Endometrium (tissue), 2 donors: Measurements from ENCODE around the gene PCDHB8.
"Not testable (repeated sequence)": the region's sequence is repeated elsewhere in the genome, so short reads cannot be mapped to it uniquely, and the experiment has no call there.

Experiments
- FAIRE-seq: peaks from 2 replicates; lab custom pipeline; 2012; peaks lifted over from hg19 to GRCh38; lab: Jason Lieb, UNC
- donor health status: control.
- donor health status: control.

PCDHB8 gene

DNA sequence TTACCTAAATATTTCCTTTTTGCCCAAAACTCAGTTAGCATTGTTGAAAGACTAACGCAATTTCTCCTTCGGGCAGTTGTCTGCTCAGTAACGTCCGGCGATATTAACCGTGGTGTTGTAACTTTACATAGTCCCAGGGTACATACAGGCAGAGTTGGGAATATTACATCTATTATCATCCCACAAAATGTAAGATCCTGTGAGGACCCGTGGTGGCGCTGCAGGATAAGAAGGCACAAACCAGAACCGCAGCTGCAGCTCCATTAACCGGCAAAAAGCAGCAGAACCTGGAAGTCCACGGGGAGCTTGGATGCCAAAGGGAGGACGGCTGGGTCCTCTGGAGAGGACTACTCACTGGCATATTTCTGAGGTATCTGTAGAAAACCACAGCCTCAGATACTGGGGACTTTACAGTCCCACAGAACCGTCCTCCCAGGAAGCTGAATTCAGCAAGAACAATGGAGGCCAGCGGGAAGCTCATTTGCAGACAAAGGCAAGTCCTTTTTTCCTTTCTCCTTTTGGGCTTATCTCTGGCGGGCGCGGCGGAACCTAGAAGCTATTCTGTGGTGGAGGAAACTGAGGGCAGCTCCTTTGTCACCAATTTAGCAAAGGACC lies at the start of gene PCDHB8:
Gene PCDHB8, plus strand, starts transcription at position 214 of the 615 bp plus-strand sequence. Its CDS starts 245 bp downstream, at position 459.
- FAIRE-seq, result not testable (repeated sequence)

DNA sequence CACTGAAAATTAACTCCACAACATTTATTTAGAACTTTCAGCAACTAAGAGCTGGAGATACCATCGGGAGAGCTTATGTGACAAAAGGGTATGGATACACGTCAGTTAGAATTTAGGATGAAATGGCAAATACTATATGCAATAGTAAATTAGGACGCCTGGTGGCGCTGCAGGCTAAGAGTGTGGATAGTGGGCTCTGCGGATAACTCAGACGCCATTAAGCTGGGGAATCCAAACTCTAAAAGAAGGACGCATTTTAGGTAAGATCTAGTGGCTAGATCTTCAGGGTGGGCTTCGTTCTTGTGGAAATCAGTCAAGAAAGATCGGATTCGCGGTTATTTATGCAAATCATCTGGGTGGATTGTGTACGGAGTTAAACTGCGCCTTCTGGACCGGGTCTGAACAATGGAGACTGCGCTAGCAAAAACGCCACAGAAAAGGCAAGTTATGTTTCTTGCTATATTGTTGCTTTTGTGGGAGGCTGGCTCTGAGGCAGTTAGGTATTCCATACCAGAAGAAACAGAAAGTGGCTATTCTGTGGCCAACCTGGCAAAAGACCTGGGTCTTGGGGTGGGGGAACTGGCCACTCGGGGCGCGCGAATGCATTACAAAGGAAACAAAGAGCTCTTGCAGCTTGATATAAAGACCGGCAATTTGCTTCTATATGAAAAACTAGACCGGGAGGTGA lies 42.4 kb upstream of the PCDHB8 start, which contains the start of gene PCDHB5:
Gene PCDHB5, plus strand, starts transcription at position 177 of the 688 bp plus-strand sequence. Its CDS starts 229 bp downstream, at position 406.
- FAIRE-seq, result no peak

DNA sequence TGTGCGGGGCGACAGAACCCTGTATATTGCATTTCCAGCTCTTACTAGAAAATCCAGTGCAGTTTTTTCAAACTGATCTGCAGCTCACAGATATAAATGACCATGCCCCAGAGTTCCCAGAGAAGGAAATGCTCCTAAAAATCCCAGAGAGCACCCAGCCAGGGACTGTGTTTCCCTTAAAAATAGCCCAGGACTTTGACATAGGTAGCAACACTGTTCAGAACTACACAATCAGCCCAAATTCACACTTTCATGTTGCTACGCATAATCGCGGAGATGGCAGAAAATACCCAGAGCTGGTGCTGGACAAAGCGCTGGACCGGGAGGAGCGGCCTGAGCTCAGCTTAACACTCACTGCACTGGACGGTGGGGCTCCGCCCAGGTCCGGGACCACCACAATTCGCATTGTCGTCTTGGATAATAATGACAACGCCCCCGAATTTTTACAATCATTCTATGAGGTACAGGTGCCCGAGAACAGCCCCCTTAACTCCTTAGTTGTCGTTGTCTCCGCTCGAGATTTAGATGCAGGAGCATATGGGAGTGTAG lies 41.8 kb upstream of the PCDHB8 start:
- no peak for FAIRE-seq

DNA sequence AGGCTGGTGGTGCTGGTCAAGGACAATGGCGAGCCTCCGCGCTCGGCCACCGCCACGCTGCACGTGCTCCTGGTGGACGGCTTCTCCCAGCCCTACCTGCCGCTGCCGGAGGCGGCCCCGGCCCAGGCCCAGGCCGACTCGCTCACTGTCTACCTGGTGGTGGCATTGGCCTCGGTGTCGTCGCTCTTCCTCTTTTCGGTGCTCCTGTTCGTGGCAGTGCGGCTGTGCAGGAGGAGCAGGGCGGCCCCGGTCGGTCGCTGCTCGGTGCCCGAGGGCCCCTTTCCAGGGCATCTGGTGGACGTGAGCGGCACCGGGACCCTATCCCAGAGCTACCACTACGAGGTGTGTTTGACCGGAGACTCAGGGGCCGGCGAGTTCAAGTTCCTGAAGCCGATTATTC lies 40.2 kb upstream of the PCDHB8 start:
- FAIRE-seq, result not testable (repeated sequence)

DNA sequence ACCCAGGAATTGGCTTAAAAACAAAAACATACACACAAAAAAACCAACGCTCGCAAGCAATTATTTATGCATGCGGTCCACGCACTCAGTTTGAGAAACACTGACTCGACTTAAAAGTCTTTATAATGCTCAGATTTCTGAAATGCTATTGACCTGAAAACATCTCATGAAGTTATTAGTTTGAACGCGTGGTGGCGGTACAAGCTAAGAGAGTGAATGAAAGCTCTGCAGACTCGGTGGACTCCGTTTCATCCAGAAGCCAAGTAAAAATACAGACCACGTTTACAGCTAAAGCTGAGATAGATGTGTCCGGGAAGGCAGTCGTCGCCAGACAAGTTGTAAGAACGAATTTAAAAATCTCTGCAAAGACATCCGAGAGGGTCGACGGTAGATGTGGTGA lies 27.8 kb upstream of the PCDHB8 start, which contains the start of gene PCDHB6:
Gene PCDHB6, plus strand, starts transcription at position 246 of the 400 bp plus-strand sequence. CDS start 201 bp downstream, outside the sequence.
- FAIRE-seq, result no peak

DNA sequence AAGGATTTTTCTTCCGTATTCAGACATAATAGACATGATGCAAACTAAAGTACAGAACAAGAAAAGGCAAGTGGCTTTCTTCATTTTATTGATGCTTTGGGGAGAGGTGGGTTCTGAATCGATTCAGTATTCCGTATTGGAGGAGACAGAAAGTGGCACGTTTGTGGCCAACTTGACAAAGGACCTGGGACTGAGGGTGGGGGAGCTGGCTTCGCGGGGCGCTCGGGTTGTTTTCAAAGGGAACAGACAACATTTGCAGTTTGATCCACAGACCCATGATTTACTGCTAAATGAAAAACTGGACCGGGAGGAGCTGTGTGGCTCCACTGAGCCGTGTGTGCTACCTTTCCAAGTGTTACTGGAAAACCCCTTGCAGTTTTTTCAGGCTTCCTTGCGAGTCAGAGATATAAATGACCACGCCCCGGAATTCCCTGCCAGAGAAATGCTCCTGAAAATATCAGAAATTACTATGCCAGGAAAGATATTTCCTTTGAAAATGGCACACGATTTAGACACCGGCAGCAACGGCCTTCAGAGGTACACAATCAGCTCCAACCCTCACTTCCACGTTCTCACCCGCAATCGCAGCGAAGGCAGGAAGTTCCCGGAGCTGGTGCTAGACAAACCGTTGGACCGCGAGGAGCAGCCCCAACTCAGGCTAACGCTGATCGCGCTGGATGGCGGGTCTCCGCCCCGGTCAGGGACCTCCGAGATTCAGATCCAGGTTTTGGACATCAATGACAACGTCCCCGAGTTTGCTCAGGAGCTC lies 27.2 kb upstream of the PCDHB8 start:
- no peak for FAIRE-seq

DNA sequence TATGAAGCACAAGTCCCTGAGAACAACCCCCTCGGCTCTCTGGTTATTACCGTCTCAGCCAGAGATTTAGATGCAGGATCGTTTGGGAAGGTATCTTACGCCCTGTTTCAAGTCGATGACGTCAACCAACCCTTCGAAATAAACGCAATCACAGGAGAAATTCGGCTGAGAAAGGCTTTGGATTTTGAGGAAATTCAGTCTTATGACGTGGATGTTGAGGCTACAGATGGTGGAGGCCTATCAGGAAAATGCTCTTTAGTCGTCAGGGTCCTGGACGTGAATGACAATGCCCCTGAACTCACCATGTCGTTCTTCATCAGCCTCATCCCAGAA lies 26.6 kb upstream of the PCDHB8 start:
- no peak for FAIRE-seq

DNA sequence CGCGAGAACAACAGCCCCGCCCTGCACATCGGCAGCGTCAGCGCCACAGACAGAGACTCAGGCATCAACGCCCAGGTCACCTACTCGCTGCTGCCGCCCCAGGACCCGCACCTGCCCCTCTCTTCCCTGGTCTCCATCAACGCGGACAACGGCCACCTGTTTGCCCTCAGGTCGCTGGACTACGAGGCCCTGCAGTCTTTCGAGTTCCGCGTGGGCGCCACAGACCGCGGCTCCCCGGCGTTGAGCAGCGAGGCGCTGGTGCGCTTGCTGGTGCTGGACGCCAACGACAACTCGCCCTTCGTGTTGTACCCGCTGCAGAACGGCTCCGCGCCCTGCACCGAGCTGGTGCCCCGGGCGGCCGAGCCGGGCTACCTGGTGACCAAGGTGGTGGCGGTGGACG lies 26.0 kb upstream of the PCDHB8 start:
- not testable (repeated sequence) for FAIRE-seq

DNA sequence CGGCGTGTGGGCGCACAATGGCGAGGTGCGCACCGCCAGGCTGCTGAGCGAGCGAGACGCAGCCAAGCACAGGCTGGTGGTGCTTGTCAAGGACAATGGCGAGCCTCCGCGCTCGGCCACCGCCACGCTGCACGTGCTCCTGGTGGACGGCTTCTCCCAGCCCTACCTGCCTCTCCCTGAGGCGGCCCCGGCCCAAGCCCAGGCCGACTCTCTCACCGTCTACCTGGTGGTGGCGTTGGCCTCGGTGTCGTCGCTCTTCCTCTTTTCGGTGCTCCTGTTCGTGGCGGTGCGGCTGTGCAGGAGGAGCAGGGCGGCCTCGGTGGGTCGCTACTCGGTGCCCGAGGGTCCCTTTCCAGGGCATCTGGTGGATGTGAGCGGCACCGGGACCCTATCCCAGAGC lies 25.5 kb upstream of the PCDHB8 start:
- FAIRE-seq, result not testable (repeated sequence)

DNA sequence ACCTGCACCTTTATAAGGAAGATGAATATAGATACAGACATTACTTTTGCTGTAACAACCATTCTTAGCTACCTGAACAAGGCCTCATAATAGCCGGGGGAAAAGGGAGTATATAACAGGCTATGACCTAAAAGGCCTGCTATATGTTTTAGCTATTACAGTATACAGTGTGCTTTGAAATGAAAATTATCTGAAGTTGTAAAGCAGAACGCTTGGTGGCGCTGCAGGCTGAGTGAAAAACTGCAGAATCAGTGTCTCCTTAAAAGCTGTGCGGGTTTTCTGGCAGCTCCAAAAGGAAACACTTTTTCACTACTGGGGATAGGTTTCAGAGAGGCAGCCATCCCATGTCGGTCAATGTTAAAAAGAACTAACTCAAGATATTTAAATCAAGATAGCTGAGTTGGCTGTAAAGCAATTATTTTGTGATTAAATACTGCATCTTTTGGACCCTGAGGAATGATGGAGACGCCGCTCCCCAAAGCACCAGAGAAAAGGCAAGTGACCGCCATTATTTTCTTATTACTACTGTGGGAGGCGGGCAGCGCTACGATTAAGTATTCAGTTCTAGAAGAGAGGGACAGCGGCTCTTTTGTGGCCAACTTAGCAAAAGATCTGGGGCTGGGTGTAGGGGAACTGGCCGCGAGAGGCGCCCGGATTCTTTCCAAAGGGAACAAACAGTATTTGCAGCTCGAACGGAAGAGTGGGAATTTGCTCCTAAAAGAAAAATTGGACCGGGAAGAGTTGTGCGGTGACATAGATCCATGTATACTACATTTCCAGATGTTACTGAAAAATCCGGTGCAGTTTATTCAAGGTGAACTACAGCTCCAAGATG lies 21.8 kb upstream of the PCDHB8 start:
- FAIRE-seq, result no peak

DNA sequence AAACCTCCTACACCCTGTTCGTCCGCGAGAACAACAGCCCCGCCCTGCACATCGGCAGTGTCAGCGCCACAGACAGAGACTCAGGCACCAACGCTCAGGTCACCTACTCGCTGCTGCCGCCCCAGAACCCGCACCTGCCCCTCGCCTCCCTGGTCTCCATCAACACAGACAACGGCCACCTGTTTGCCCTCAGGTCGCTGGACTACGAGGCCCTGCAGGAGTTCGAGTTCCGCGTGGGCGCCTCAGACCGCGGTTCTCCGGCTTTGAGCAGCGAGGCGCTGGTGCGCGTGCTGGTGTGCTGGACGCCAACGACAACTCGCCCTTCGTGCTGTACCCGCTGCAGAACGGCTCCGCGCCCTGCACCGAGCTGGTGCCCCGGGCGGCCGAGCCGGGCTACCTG lies 20.2 kb upstream of the PCDHB8 start:
- FAIRE-seq, result not testable (repeated sequence)

DNA sequence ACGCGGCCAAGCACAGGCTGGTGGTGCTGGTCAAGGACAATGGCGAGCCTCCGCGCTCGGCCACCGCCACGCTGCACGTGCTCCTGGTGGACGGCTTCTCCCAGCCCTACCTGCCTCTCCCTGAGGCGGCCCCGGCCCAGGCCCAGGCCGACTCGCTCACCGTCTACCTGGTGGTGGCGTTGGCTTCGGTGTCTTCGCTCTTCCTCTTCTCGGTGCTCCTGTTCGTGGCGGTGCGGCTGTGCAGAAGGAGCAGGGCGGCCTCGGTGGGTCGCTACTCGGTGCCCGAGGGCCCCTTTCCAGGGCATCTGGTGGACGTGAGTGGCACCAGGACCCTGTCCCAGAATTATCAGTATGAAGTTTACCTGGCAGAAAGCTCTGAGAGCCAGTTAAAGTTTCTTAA lies 19.7 kb upstream of the PCDHB8 start:
- not testable (repeated sequence) for FAIRE-seq

DNA sequence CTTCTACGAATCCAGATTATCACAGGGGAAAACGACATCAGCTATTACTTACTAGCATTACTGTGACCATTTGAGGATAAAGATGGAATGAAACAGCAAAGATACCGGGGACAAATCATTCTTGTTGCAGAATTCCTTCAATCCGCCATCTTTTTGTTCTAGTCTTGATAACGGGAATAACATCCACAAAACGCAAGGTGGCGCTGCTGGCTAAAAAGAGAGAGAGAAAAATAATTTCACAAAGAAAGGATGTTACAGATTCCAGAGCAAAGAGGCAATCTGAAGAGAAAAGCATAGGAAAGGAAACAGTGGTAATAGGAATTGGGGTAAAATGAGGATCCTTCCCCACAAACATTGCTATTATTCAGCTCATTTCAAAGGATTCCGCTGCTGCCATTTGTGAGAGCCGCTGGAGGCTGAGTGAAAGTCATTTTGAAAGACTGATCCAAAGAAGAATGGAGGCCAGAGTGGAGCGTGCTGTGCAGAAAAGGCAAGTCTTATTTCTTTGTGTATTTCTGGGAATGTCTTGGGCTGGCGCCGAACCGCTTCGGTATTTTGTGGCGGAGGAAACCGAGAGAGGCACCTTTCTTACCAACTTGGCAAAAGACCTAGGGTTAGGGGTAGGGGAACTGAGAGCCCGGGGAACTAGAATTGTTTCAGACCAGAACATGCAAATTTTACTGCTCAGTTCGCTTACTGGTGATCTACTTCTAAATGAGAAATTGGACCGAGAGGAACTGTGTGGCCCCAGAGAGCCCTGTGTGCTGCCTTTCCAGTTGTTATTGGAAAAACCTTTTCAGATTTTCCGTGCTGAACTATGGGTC lies 5.0 kb upstream of the PCDHB8 start, which contains the start of gene PCDHB7:
Gene PCDHB7, plus strand, starts transcription at position 264 of the 824 bp plus-strand sequence. Its CDS starts 192 bp downstream, at position 456.
- FAIRE-seq, result no peak

DNA sequence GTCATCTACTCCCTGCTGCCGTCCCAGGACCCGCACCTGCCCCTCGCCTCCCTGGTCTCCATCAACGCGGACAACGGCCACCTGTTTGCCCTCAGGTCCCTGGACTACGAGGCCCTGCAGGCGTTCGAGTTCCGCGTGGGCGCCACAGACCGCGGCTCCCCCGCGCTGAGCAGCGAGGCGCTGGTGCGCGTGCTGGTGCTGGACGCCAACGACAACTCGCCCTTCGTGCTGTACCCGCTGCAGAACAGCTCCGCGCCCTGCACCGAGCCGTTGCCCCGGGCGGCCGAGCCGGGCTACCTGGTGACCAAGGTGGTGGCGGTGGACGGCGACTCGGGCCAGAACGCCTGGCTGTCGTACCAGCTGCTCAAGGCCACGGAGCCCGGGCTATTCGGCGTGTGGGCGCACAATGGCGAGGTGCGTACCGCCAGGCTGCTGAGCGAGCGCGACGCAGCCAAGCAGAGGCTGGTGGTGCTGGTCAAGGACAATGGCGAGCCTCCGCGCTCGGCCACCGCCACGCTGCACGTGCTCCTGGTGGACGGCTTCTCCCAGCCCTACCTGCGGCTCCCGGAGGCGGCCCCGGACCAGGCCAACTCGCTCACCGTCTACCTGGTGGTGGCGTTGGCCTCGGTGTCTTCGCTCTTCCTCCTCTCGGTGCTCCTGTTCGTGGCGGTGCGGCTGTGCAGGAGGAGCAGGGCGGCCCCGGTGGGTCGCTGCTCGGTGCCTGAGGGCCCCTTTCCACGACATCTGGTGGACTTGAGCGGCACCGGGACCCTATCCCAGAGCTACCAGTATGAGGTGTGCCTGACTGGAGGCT lies 3.1 kb upstream of the PCDHB8 start:
- FAIRE-seq, result not testable (repeated sequence)

DNA sequence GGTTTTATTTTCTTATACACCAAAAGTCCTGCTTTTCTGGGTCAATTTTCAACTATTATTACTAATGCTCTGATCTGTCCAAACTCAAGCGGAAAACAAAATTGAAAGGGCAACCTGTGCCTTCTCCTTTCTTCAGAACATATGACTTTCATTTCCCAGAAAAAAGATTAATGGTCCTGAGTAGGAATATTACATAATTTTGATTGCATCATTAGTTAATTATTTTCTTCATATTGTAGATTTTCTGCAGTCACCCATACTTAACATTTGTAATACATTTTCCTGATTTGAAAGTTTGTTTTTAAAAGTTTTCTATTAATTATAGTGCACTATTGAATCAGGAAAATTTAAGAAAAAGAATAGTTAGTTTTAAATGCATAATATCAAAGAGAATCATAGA lies 1.7 kb upstream of the PCDHB8 start:
- peak; percentile 86 for FAIRE-seq

DNA sequence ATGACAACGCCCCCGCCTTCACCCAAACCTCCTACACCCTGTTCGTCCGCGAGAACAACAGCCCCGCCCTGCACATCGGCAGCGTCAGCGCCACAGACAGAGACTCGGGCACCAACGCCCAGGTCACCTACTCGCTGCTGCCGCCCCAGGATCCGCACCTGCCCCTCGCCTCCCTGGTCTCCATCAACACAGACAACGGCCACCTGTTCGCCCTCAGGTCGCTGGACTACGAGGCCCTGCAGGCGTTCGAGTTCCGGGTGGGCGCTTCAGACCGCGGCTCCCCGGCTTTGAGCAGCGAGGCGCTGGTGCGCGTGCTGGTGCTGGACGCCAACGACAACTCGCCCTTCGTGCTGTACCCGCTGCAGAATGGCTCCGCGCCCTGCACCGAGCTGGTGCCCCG lies 1.8 kb downstream of the PCDHB8 start:
- not testable (repeated sequence) for FAIRE-seq

DNA sequence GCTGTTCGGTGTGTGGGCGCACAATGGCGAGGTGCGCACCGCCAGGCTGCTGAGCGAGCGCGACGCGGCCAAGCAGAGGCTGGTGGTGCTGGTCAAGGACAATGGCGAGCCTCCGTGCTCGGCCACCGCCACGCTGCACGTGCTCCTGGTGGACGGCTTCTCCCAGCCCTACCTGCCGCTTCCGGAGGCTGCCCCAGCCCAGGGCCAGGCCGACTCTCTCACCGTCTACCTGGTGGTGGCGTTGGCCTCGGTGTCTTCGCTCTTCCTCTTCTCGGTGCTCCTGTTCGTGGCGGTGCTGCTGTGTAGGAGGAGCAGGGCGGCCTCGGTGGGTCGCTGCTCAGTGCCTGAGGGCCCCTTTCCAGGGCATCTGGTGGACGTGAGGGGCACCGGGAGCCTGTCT lies 2.3 kb downstream of the PCDHB8 start:
- FAIRE-seq, result not testable (repeated sequence)

DNA sequence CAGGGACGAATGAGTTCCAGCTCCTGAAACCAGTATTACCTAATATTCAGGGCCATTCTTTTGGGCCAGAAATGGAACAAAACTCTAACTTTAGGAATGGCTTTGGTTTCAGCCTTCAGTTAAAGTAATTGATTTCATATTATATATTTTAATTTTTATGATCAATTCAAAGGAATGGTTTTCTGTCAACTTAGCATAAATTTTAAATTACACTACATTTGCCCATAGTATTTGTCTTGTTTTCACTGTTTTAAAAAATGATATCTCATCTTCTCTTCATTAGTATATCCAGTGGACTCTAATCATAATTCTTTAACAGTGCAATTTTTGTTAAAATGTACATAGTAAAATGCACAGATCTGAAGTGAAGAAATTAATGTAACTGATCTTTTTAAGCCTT lies 2.7 kb downstream of the PCDHB8 start:
- FAIRE-seq, result no peak

DNA sequence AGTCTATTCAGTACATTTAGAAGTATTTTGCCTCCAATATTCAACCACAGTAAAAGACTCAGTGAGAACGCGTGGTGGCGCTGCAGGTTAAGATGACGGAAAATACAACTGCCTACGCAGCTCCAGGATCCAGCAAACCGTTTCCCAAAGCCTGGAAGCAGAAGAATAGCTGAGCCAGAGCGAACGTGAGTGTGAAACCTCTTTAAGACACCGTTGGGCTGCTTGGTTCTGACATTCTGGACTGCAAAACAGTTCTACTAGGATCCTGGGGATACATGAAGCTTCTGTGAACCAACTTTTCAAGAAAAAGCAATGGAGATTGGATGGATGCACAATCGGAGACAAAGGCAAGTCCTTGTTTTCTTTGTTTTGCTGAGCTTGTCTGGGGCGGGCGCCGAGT lies 4.7 kb downstream of the PCDHB8 start, which contains the start of gene PCDHB16:
Gene PCDHB16, plus strand, starts transcription at position 140 of the 400 bp plus-strand sequence. Its CDS starts 173 bp downstream, at position 313.
- no peak for FAIRE-seq
